Right lobe of liver (tissue), 6 donors: Measurements from ENCODE around the gene RNPEPL1. TPM values are rescaled to one million over a fixed set of nuclear protein-coding genes. Genes with fewer than 3 reads are reported as not detected.
"Not testable (repeated sequence)": the region's sequence is repeated elsewhere in the genome, so short reads cannot be mapped to it uniquely, and the experiment has no call there.

Experiments
- ATAC-seq, 4 donors: fragments of 200-7000 bp; cut with Tn5 transposase; one replicate each; pipeline ENCODE4 v1.9.1; 2020; ENCODE audit warnings: mild to moderate bottlenecking in 4 of 4, moderate library complexity in 4 of 4
- DNase-seq, 3 donors: peaks; one replicate each; pipeline ENCODE4 v3.0.0-alpha.2; 2020
- H3K27ac ChIP-seq, 3 donors: fragments of 200-600 bp; one replicate each; pipeline ENCODE4 v1.8.0; 2022
- H3K27me3 ChIP-seq, 2 donors: fragments of 200-600 bp; one replicate each; pipeline ENCODE4 v1.8.0; 2022
- H3K36me3 ChIP-seq, 4 donors: fragments of 200-600 bp; sonication (generic) in 1 of 4; one replicate each; pipeline versions ENCODE4 v1.5.1 to v1.8.0; 2017 to 2022; ENCODE audit warnings: control low read depth in 1 of 4
- H3K4me1 ChIP-seq, 4 donors: fragments of 200-600 bp; sonication (generic) in 1 of 4; one replicate each; pipeline versions ENCODE4 v1.5.1 to v1.8.0; 2017 to 2022; ENCODE audit warnings: control low read depth in 1 of 4
- H3K4me3 ChIP-seq, 3 donors: fragments of 200-600 bp; one replicate each; pipeline ENCODE4 v1.8.0; 2022
- H3K9me3 ChIP-seq, 4 donors: fragments of 200-600 bp; sonication (generic) in 1 of 4; one replicate each; pipeline versions ENCODE4 v1.5.1 to v1.8.0; 2017 to 2022; ENCODE audit warnings: control low read depth in 1 of 4
- CTCF ChIP-seq, 4 donors: fragments of 200-600 bp in 3 of 4; fragments of 450-650 bp in 1 of 4; IDR thresholded peaks; one replicate each; pipeline versions ENCODE4 v1.5.1 to v1.8.0; 2016 to 2022; ENCODE audit warnings: antibody characterized with exemption in 4 of 4, mild to moderate bottlenecking in 2 of 4
- POLR2A ChIP-seq: fragments of 450-650 bp; IDR thresholded peaks from one replicate; pipeline ENCODE4 v1.6.1; 2017; ENCODE audit warnings: antibody characterized with exemption, mild to moderate bottlenecking
- WGBS: methylation state at CpG from one replicate; pipeline ENCODE4 v1.1.6; 2018; ENCODE audit warnings: low coverage, low lambda C conversion rate; ENCODE audit not compliant: insufficient coverage; ENCODE audit errors: missing lambda C conversion rate; 5-methylcytosine and 5-hydroxymethylcytosine counted together
- intact Hi-C, 2 donors: fragments of 100-400 bp; cut with DNase I; formaldehyde crosslinking; loops; one replicate each; pipeline versions ENCODE4 v1.11.2 to v1.14.1; 2022
- total RNA-seq, 6 experiments: library from RNA; depleted of rRNA in 2 of 6; stranded (reverse); fragments of >200 nt in 2 of 6; fragmentation: NEBNext Ultra II Directional in 3 of 6; extraction: Animal tissue kit (Norgen Biotek cat#: 25700) in 3 of 6; gene quantifications; one replicate each; pipeline versions ENCODE4 v1.1.0 to v1.2.4, GENCODE V29; 2016 to 2023
- donor health status: DM: no; HTN: yes; CAD: no.
- donor health status: DM: no; HTN: no; CAD: no.
- donor health status: DM: no; HTN: no; CAD: no.
- donor health status: DM: no; HTN: yes; CAD: no.
- donor health status: DM: no; HTN: yes; CAD: no.

RNPEPL1 gene
- total RNA-seq, 6 experiments from 2014 or later = 24.7 to 105 (median 31.0) TPM

GRCh38 chr2:240615820-240616547, 47.7 kb downstream of the RNPEPL1 start:
- DNase-seq = peak; percentile 15 to 41 (median 37)
- Histone ChIP-seq H3K27me3 (no peaks in the 10 kb centered on the region), H3K9me3 (no peaks in the 10 kb centered on the region), H3K36me3 (no peaks in the 10 kb centered on the region), H3K4me1 (no peaks in the 10 kb centered on the region), H3K27ac (no peak overlapping the region), H3K4me3 (no peak overlapping the region)
- WGBS = 79% methylated on average over 8 of the region's 20 CpGs
- TF ChIP-seq CTCF (IDR thresholded peaks at IDR 0.05) = no peak
- TF ChIP-seq POLR2A = no peak
- intact Hi-C loops = no loop called here
- no peak for ATAC-seq

- H3K27me3 ChIP-seq, DNase-seq, ATAC-seq, H3K27ac ChIP-seq, H3K9me3 ChIP-seq, H3K4me1 ChIP-seq, H3K36me3 ChIP-seq, intact Hi-C loops, H3K4me3 ChIP-seq: not testable (repeated sequence)
- 20% methylated on average over 1 of the region's 5 CpGs for WGBS
These were observed 48.8 kb downstream of the RNPEPL1 start for GRCh38 chr2:240616860-240617666.

GRCh38 chr2:240618776-240619175, 50.5 kb downstream of the RNPEPL1 start:
- no peak for ATAC-seq
- Histone ChIP-seq H3K27me3 (no peaks in the 10 kb centered on the region), H3K36me3 (no peaks in the 10 kb centered on the region), H3K4me1 (no peaks in the 10 kb centered on the region), H3K9me3 (no peaks in the 10 kb centered on the region), H3K4me3 (no peak overlapping the region), H3K27ac (no peak overlapping the region)
- DNase-seq = no peak
- TF ChIP-seq CTCF (IDR thresholded peaks at IDR 0.05) = no peak
- TF ChIP-seq POLR2A = no peak
- intact Hi-C loops = no loop called here
- WGBS = 78% methylated on average over 5 of the region's 6 CpGs

- ATAC-seq = peak in 3 of 4 donors; percentile 5 to 29 (median 27)
- DNase-seq = peak; percentile 18 to 46 (median 42)
- no peak for TF ChIP-seq CTCF (IDR thresholded peaks at IDR 0.05)
- TF ChIP-seq POLR2A = no peak
- Histone ChIP-seq H3K4me1 (no peaks in the 10 kb centered on the region), H3K36me3 (no peaks in the 10 kb centered on the region), H3K9me3 (no peaks in the 10 kb centered on the region), H3K4me3 (no peak overlapping the region), H3K27ac (no peak overlapping the region), H3K27me3 (no peaks in the 10 kb centered on the region)
- intact Hi-C loops = no loop called here
- 80% methylated on average over 9 of the region's 19 CpGs for WGBS
These were observed 51.3 kb downstream of the RNPEPL1 start for GRCh38 chr2:240619506-240620148.
